PC-9 (cell line): ENCODE results near the gene NR3C1. TPM values are rescaled to one million over a fixed set of nuclear protein-coding genes. Genes with fewer than 3 reads are reported as not detected.

Experiments used
- BruUV-seq: library from RNA; stranded (reverse); fragments of 400-500 nt; replicated peaks from 2 replicates; lab custom pipeline; 2021; lab: Mats Ljungman, UMichigan
- CTCF ChIA-PET: fragments of 300-600 bp; sonication (Branson Sonifier 250); formaldehyde crosslinking; loops from one replicate; lab custom pipeline; 2022; ENCODE audit warnings: antibody characterized with exemption; lab: Charles Lee
- POLR2A ChIA-PET: fragments of 300-600 bp; sonication (Branson Sonifier 250); formaldehyde crosslinking; loops from one replicate; lab custom pipeline; 2022; ENCODE audit warnings: antibody characterized with exemption; ENCODE audit not compliant: unreplicated experiment; lab: Charles Lee
- DNase-seq, 2 experiments: peaks; one replicate each; pipeline versions ENCODE4 v3.0.0 to v3.0.0-alpha.2; 2015 to 2022; ENCODE audit warnings: mixed read lengths in 1 of 2
- H2AFZ ChIP-seq: fragments of 200-600 bp; sonication (generic); 2 replicates; pipeline ENCODE4 v1.8.1; 2017; ENCODE audit warnings: antibody characterized with exemption
- H3F3A ChIP-seq: fragments of 200-600 bp; sonication (generic); 2 replicates; pipeline ENCODE4 v1.8.1; 2017; ENCODE audit warnings: antibody characterized with exemption, mild to moderate bottlenecking, low read depth; ENCODE audit not compliant: insufficient read depth
- H3K27ac ChIP-seq: fragments of 200-600 bp; sonication (generic); 2 replicates; pipeline ENCODE4 v1.6.1; 2016; ENCODE audit warnings: mixed run types
- H3K27me3 ChIP-seq: fragments of 200-600 bp; sonication (generic); 2 replicates; pipeline ENCODE4 v1.6.1; 2016; ENCODE audit warnings: low read depth, mixed run types; ENCODE audit not compliant: insufficient read depth
- H3K36me3 ChIP-seq: fragments of 200-600 bp; sonication (generic); 2 replicates; pipeline ENCODE4 v1.6.1; 2016; ENCODE audit warnings: low read depth, mixed run types
- H3K4me1 ChIP-seq: fragments of 200-600 bp; sonication (generic); replicated peaks from 2 replicates; pipeline ENCODE4 v1.6.1; 2016; ENCODE audit warnings: mixed run types; ENCODE audit not compliant: insufficient read depth
- H3K4me2 ChIP-seq: fragments of 200-600 bp; sonication (generic); 2 replicates; pipeline ENCODE4 v1.6.1; 2017; ENCODE audit warnings: mixed run types
- H3K4me3 ChIP-seq: fragments of 200-600 bp; sonication (generic); 2 replicates; pipeline ENCODE4 v1.6.1; 2016; ENCODE audit warnings: mixed run types
- H3K79me2 ChIP-seq: fragments of 200-600 bp; sonication (generic); 2 replicates; pipeline ENCODE4 v1.6.1; 2017; ENCODE audit warnings: low read depth, mixed run types
- H3K9me2 ChIP-seq: fragments of 200-600 bp; sonication (generic); 2 replicates; pipeline ENCODE4 v1.8.1; 2017; ENCODE audit warnings: mild to moderate bottlenecking; ENCODE audit not compliant: insufficient read depth
- H3K9me3 ChIP-seq: fragments of 200-600 bp; sonication (generic); 2 replicates; pipeline ENCODE4 v1.8.1; 2016; ENCODE audit warnings: low read depth; ENCODE audit not compliant: insufficient read depth
- H4K20me1 ChIP-seq: fragments of 200-600 bp; sonication (generic); 2 replicates; pipeline ENCODE4 v1.8.1; 2017; ENCODE audit not compliant: insufficient read depth
- EZH2 ChIP-seq: fragments of 200-600 bp; sonication (generic); IDR thresholded peaks from 2 replicates; pipeline ENCODE4 v1.8.0; 2017; ENCODE audit warnings: antibody characterized with exemption, low read depth
- intact Hi-C: fragments of 100-400 bp; cut with micrococcal nuclease; formaldehyde crosslinking; loops from one replicate; pipeline ENCODE4 v1.10.0; 2022; ENCODE audit not compliant: unreplicated experiment
- total RNA-seq: library from RNA; stranded (reverse); gene quantifications from 2 replicates; pipeline ENCODE4 v1.2.3, GENCODE V29; 2021
- TF ChIP-seq, protein P1 (sequence below): fragments of 200-600 bp; sonication (generic); conservative IDR thresholded peaks from 2 replicates; pipeline ENCODE4 v1.6.1; 2017; ENCODE audit warnings: mixed run types, antibody characterized with exemption, mild to moderate bottlenecking, moderate library complexity

The NR3C1 gene
- total RNA-seq, 1 experiment from 2014 or later = 52.8 TPM

DNA sequence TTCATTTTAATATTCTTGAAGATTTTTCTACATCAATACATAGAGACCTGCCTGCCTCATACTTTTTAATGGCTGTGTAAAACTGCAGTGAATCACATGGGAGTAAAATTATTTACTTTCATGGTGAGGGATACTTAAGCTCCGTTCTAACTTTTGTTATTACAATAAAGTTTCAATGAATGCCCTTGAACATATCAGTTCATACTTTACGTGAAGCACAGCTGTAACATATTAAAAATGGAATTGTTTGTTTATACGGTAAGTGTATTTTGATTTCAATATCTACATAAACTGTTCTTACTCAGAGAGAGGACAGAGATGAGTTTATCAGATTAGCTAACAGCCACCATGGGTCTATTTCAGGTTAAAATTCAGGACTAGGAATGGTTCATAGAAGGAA is 155.1 kb downstream of the NR3C1 start:
- DNase-seq = peak in 1 of 2 experiments; percentile 13
- BruUV-seq = no TSS peak
- H3K4me3 ChIP-seq = no peak overlapping the region
- ChIA-PET CTCF (no interaction called here), POLR2A (no interaction called here)
- peaks cover 57% of the 10 kb centered on the region for H3K4me1 ChIP-seq
- intact Hi-C loops = loop anchor here (10.0 kb wide), 1 partner anchor 406 kb away; no protein-coding TSS in a partner anchor
- H2AFZ ChIP-seq = no peak overlapping the region
- no peaks in the 10 kb centered on the region for H3K79me2 ChIP-seq
- no peaks in the 10 kb centered on the region for H4K20me1 ChIP-seq
- no peaks in the 10 kb centered on the region for H3K9me2 ChIP-seq
- H3K36me3 ChIP-seq = no peaks in the 10 kb centered on the region
- TF ChIP-seq EZH2 = no peak
- TF ChIP-seq, protein P1, sequence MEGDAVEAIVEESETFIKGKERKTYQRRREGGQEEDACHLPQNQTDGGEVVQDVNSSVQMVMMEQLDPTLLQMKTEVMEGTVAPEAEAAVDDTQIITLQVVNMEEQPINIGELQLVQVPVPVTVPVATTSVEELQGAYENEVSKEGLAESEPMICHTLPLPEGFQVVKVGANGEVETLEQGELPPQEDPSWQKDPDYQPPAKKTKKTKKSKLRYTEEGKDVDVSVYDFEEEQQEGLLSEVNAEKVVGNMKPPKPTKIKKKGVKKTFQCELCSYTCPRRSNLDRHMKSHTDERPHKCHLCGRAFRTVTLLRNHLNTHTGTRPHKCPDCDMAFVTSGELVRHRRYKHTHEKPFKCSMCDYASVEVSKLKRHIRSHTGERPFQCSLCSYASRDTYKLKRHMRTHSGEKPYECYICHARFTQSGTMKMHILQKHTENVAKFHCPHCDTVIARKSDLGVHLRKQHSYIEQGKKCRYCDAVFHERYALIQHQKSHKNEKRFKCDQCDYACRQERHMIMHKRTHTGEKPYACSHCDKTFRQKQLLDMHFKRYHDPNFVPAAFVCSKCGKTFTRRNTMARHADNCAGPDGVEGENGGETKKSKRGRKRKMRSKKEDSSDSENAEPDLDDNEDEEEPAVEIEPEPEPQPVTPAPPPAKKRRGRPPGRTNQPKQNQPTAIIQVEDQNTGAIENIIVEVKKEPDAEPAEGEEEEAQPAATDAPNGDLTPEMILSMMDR = no peak
- H3K27me3 ChIP-seq = no peaks in the 10 kb centered on the region
- H3K4me2 ChIP-seq = no peak overlapping the region; the same call in 1 of the 2 replicates
- H3F3A ChIP-seq = peaks cover 46% of the 10 kb centered on the region
- H3K9me3 ChIP-seq = no peaks in the 10 kb centered on the region; the same call in 1 of the 2 replicates
- H3K27ac ChIP-seq = peak overlapping the region; percentile 52

DNA sequence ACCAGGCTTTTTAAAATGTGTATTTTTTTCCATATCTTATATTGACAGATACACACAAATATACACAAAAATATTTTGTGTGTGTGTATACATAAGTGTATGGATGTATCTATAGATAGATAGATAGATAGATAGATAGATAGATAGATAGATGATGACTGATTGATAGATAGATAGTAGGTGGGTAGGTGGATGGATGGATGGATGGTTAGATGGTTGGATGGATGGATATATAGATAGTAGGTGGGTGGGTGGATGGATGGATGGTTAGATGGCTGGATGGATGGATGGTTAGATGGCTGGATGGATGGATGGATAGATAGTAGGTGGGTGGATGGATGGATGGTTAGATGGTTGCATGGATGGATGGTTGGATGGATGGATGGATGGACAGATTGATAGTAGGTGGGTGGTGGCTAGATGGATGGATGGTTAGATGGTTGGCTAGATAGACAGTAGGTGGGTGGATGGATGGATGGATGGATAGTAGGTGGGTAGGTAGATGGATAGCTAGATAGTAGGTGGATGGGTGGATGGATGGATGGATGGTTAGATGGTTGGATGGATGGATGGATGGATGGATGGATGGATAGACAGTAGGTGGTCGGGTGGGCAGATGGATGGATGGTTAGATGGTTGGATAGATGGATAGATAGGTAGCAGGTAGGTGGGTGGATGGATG is 156.2 kb downstream of the NR3C1 start:
- H3K9me3 ChIP-seq = no peaks in the 10 kb centered on the region; the same call in 1 of the 2 replicates
- no peak overlapping the region for H3K4me2 ChIP-seq
- H3K4me3 ChIP-seq = no peak overlapping the region
- H3K27ac ChIP-seq = peak overlapping the region; percentile 91
- ChIA-PET POLR2A (no interaction called here), CTCF (interaction anchor here (0.6 kb wide), 1 partner anchor 19 kb away, joined by 3 read pairs; no protein-coding TSS in a partner anchor)
- peaks cover 68% of the 10 kb centered on the region for H3K4me1 ChIP-seq
- peak in 1 of 2 experiments; percentile 16 for DNase-seq
- no peaks in the 10 kb centered on the region for H4K20me1 ChIP-seq
- TF ChIP-seq, protein P1 = no peak
- no peak for TF ChIP-seq EZH2
- no peaks in the 10 kb centered on the region for H3K9me2 ChIP-seq
- H3F3A ChIP-seq = peaks cover 51% of the 10 kb centered on the region
- H3K79me2 ChIP-seq = no peaks in the 10 kb centered on the region
- H3K36me3 ChIP-seq = no peaks in the 10 kb centered on the region
- BruUV-seq = no TSS peak
- no peaks in the 10 kb centered on the region for H3K27me3 ChIP-seq
- intact Hi-C loops = loop anchor here (10.0 kb wide), 1 partner anchor 408 kb away; no protein-coding TSS in a partner anchor
- H2AFZ ChIP-seq = no peak overlapping the region

DNA sequence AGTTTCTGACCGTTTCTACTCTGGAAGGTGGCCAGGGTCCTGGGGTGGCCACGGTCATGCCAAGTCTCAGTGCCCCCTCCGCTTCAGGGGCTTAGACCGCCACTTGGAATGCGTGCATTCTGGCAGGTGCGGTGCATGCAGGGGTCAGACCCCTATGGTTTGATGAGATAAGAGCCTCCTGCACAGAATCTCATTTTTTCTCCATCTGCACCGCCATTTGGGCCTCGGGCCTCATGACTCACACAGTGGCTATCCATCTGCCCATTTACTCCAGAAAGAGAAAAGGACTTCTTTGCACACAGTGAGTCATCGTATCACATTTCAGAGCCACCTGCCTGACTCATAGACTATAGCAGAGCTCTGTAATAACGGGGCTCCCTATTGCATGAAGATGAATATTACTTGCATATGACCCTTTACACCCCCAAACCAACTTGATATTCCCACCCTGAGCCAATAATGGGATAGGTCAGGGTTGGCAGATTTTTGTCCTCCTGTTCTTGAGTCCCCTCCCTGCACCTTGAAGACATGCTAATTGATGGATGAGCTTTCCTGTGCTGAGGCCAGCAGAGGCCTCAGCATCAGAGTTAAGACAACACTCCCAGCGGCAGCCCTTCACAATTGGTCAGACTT is 157.4 kb downstream of the NR3C1 start:
- intact Hi-C loops = loop anchor here (1.0 to 10.0 kb wide), 8 partner anchors 137 to 579 kb away; partner anchors contain the start of gene NR3C1
- Histone ChIP-seq H4K20me1 (no peaks in the 10 kb centered on the region), H3F3A (peaks cover 51% of the 10 kb centered on the region), H3K9me3 (no peaks in the 10 kb centered on the region; the same call in 1 of the 2 replicates), H3K36me3 (no peaks in the 10 kb centered on the region), H3K9me2 (no peaks in the 10 kb centered on the region), H3K4me1 (peaks cover 79% of the 10 kb centered on the region), H3K4me2 (peak overlapping the region; percentile 77), H3K4me3 (peak overlapping the region; percentile 41; the same call in 1 of the 2 replicates), H3K27ac (peak overlapping the region; percentile 91), H3K27me3 (no peaks in the 10 kb centered on the region), H3K79me2 (no peaks in the 10 kb centered on the region), H2AFZ (0 out of 2 replicates have a peak overlapping the region, but pooled peaks have one; percentile 28)
- DNase-seq = peak; percentile 90 to 98
- TF ChIP-seq, protein P1 = no peak
- TF ChIP-seq EZH2 = no peak
- BruUV-seq = no TSS peak
- ChIA-PET CTCF (no interaction called here), POLR2A (interaction anchor here (0.6 kb wide), 2 partner anchors 92 to 110 kb away, joined by 4 to 11 read pairs; no protein-coding TSS in a partner anchor)
